H1 (cell line): Measurements from ENCODE around the gene MECR. TPM values are rescaled to one million over a fixed set of nuclear protein-coding genes. Genes with fewer than 3 reads are reported as not detected.

Experiments
- CTCF ChIA-PET: fragments of 300-600 bp; sonication (Branson Sonifier 250); formaldehyde crosslinking; loops from one replicate; lab custom pipeline; 2021; ENCODE audit not compliant: partially characterized antibody; lab: Charles Lee
- POLR2A ChIA-PET: fragments of 300-600 bp; sonication (Branson Sonifier 250); formaldehyde crosslinking; loops from one replicate; lab custom pipeline; 2021; ENCODE audit warnings: inconsistent platforms; ENCODE audit not compliant: partially characterized antibody; lab: Charles Lee
- DNase-seq, 2 experiments: peaks; one replicate each; pipeline versions ENCODE4 v3.0.0 to v3.0.0-alpha.2; 2010 to 2022; ENCODE audit warnings: low spot score in 2 of 2, low read depth in 1 of 2, mixed read lengths in 1 of 2
- FAIRE-seq: peaks from 2 replicates; lab custom pipeline; 2011; peaks lifted over from hg19 to GRCh38; lab: Jason Lieb, UNC
- H2AFZ ChIP-seq: 2 replicates; pipeline ENCODE4 v1.8.1; 2012; ENCODE audit warnings: low read length, inconsistent platforms
- H2AK5ac ChIP-seq: 2 replicates; pipeline ENCODE4 v1.6.1; 2013; ENCODE audit warnings: low read depth, low read length
- H2BK120ac ChIP-seq: replicated peaks from 2 replicates; pipeline ENCODE3; 2013; ENCODE audit warnings: low read depth, low read length, inconsistent platforms
- H2BK12ac ChIP-seq: 2 replicates; pipeline ENCODE4 v1.6.1; 2013; ENCODE audit warnings: low read depth, low read length
- H2BK15ac ChIP-seq: 2 replicates; pipeline ENCODE4 v1.6.1; 2013; ENCODE audit warnings: low read length
- H2BK20ac ChIP-seq: 2 replicates; pipeline ENCODE4 v1.6.1; 2013; ENCODE audit warnings: low read length
- H2BK5ac ChIP-seq: 2 replicates; pipeline ENCODE4 v1.6.1; 2013; ENCODE audit warnings: low read depth, low read length
- H3K14ac ChIP-seq: 2 replicates; pipeline ENCODE4 v1.6.1; 2013; ENCODE audit warnings: inconsistent platforms; ENCODE audit not compliant: insufficient read length
- H3K18ac ChIP-seq: 2 replicates; pipeline ENCODE4 v1.6.1; 2013; ENCODE audit warnings: low read length; ENCODE audit errors: extremely low read depth
- H3K23ac ChIP-seq: 2 replicates; pipeline ENCODE4 v1.6.1; 2013; ENCODE audit warnings: inconsistent platforms; ENCODE audit not compliant: insufficient read length
- H3K23me2 ChIP-seq: 2 replicates; pipeline ENCODE4 v1.6.1; 2013; ENCODE audit warnings: low read depth, low read length
- H3K27ac ChIP-seq: 2 replicates; pipeline ENCODE4 v1.6.1; 2011; ENCODE audit warnings: low read depth, low read length, inconsistent platforms
- H3K27me3 ChIP-seq, 4 experiments: replicated peaks in 1 of 4; 1 replicate in 1 of 4; 2 replicates in 3 of 4; pipeline versions ENCODE4 v1.6.1 to v1.8.1; 2011 to 2013; ENCODE audit warnings: low read length in 3 of 4, mild to moderate bottlenecking in 3 of 4, inconsistent platforms in 2 of 4, mixed read lengths in 2 of 4, moderate library complexity in 1 of 4; ENCODE audit not compliant: control insufficient read depth in 3 of 4, insufficient read depth in 3 of 4; ENCODE audit errors: extremely low read depth in 1 of 4
- H3K36me3 ChIP-seq, 4 experiments: 2 replicates each; pipeline versions ENCODE4 v1.6.1 to v1.8.1; 2011 to 2013; ENCODE audit warnings: mild to moderate bottlenecking in 4 of 4, low read length in 3 of 4, moderate library complexity in 2 of 4, control low read depth in 1 of 4, inconsistent platforms in 1 of 4; ENCODE audit not compliant: insufficient read depth in 4 of 4, control insufficient read depth in 2 of 4
- H3K4ac ChIP-seq: replicated peaks from 2 replicates; pipeline ENCODE3; 2013; ENCODE audit warnings: low read length, low read depth, mixed read lengths, inconsistent platforms; ENCODE audit not compliant: insufficient read length
- H3K4me1 ChIP-seq, 4 experiments: replicated peaks in 1 of 4; 1 replicate in 1 of 4; 2 replicates in 3 of 4; pipeline versions ENCODE4 v1.6.1 to v1.8.1; 2011 to 2013; ENCODE audit warnings: low read length in 3 of 4, inconsistent platforms in 2 of 4, mixed read lengths in 1 of 4; ENCODE audit not compliant: insufficient read depth in 4 of 4, control insufficient read depth in 3 of 4
- H3K4me2 ChIP-seq, 2 experiments: 2 replicates each; pipeline versions ENCODE4 v1.6.1 to v1.8.1; 2011 to 2013; ENCODE audit warnings: low read depth in 2 of 2, low read length in 2 of 2, control low read depth in 1 of 2, inconsistent platforms in 1 of 2, mild to moderate bottlenecking in 1 of 2; ENCODE audit not compliant: insufficient read depth in 1 of 2
- H3K4me3 ChIP-seq, 4 experiments: fragments of 200-600, 300-600 bp in 1 of 4; sonication (generic), shearing (Covaris generic), sonication (Bioruptor Twin) in 1 of 4; 2 replicates each; pipeline versions ENCODE4 v1.5.1 to v1.8.1; 2011 to 2016; ENCODE audit warnings: low read length in 4 of 4, low read depth in 3 of 4, control low read depth in 2 of 4, inconsistent platforms in 2 of 4, mild to moderate bottlenecking in 2 of 4, mixed read lengths in 1 of 4, moderate library complexity in 1 of 4; ENCODE audit not compliant: insufficient read depth in 2 of 4; ENCODE audit errors: extremely low read depth in 1 of 4
- H3K56ac ChIP-seq: replicated peaks from 2 replicates; pipeline ENCODE3; 2013; ENCODE audit warnings: low read depth, mild to moderate bottlenecking, mixed read lengths, low read length, inconsistent platforms; ENCODE audit not compliant: insufficient read length
- H3K79me1 ChIP-seq: 2 replicates; pipeline ENCODE4 v1.6.1; 2013; ENCODE audit warnings: low read depth, low read length, control low read depth
- H3K79me2 ChIP-seq, 2 experiments: 2 replicates each; pipeline versions ENCODE4 v1.6.1 to v1.8.1; 2012 to 2013; ENCODE audit warnings: low read length in 2 of 2, mild to moderate bottlenecking in 2 of 2, inconsistent platforms in 1 of 2; ENCODE audit not compliant: insufficient read depth in 2 of 2, control insufficient read depth in 1 of 2
- H3K9ac ChIP-seq, 4 experiments: replicated peaks in 1 of 4; 1 replicate in 1 of 4; 2 replicates in 3 of 4; pipeline versions ENCODE4 v1.6.1 to v1.8.1; 2011 to 2013; ENCODE audit warnings: low read depth in 3 of 4, low read length in 3 of 4, control low read depth in 2 of 4, mild to moderate bottlenecking in 2 of 4, moderate library complexity in 2 of 4, inconsistent platforms in 1 of 4; ENCODE audit errors: extremely low read depth in 1 of 4
- H3K9me3 ChIP-seq, 2 experiments: 2 replicates each; pipeline versions ENCODE4 v1.6.1 to v1.8.1; 2012 to 2013; ENCODE audit warnings: mild to moderate bottlenecking in 2 of 2, moderate library complexity in 2 of 2, control low read depth in 1 of 2, inconsistent platforms in 1 of 2, low read depth in 1 of 2, low read length in 1 of 2, mixed read lengths in 1 of 2; ENCODE audit not compliant: insufficient read depth in 2 of 2
- H4K20me1 ChIP-seq, 2 experiments: replicated peaks in 1 of 2; 2 replicates each; pipeline versions ENCODE3 to v1.8.1; 2011 to 2013; ENCODE audit warnings: inconsistent platforms in 2 of 2, low read length in 2 of 2, mild to moderate bottlenecking in 1 of 2; ENCODE audit not compliant: insufficient read depth in 2 of 2, control insufficient read depth in 1 of 2
- H4K5ac ChIP-seq: 2 replicates; pipeline ENCODE4 v1.6.1; 2013; ENCODE audit warnings: low read length, low read depth, mixed read lengths, inconsistent platforms; ENCODE audit not compliant: insufficient read length
- H4K8ac ChIP-seq: 2 replicates; pipeline ENCODE4 v1.8.0; 2013; ENCODE audit warnings: mild to moderate bottlenecking, moderate library complexity, low read length, inconsistent platforms; ENCODE audit not compliant: insufficient read depth; ENCODE audit errors: extremely low read depth
- H4K91ac ChIP-seq: replicated peaks from 2 replicates; pipeline ENCODE3; 2013; ENCODE audit warnings: low read length, mixed read lengths, inconsistent platforms; ENCODE audit not compliant: insufficient read length
- CBX8 ChIP-seq: fragments of 300-800, 300-1000 bp; sonication (generic); IDR thresholded peaks from 2 replicates; pipeline ENCODE4 v1.7.1; 2016; ENCODE audit warnings: low read depth, low read length, borderline replicate concordance
- CHD2 ChIP-seq: IDR thresholded peaks from 2 replicates; pipeline ENCODE4 v1.6.1; 2012; ENCODE audit warnings: low read length, improper control_type of control experiment
- WGBS, 2 experiments: shearing (Covaris generic) in 1 of 2; methylation state at CpG; one replicate each; pipeline versions ENCODE4 v1.1.6 to v1.1.7; 2013 to 2015; ENCODE audit warnings: low lambda C conversion rate in 2 of 2, mixed read lengths in 2 of 2, inconsistent platforms in 1 of 2, low coverage in 1 of 2, missing lambda C conversion rate in 1 of 2; ENCODE audit not compliant: insufficient replicate concordance in 2 of 2, insufficient coverage in 1 of 2, insufficient read length in 1 of 2; ENCODE audit errors: extremely low coverage in 1 of 2, missing lambda C conversion rate in 1 of 2; 5-methylcytosine and 5-hydroxymethylcytosine counted together
- polyA plus RNA-seq, 7 experiments: library from polyadenylated mRNA; depleted of rRNA in 3 of 7; stranded (reverse) in 5 of 7; unstranded in 2 of 7; fragments of >200 nt in 5 of 7; fragments of 200-250 nt in 2 of 7; gene quantifications; 1 replicate in 5 of 7; 2 replicates in 1 of 7; 4 replicates in 1 of 7; pipeline versions ENCODE4 v1.2.1 to v1.2.3, GENCODE V29; 2011 to 2013; ENCODE audit warnings: missing spikeins in 2 of 7, mixed read lengths in 2 of 7
- total RNA-seq: library from RNA; stranded (reverse); fragmentation: NEBNext Ultra II Directional; extraction: Animal tissue kit (Norgen Biotek cat#: 25700); gene quantifications from 2 replicates; pipeline ENCODE4 v1.2.1, GENCODE V29; 2021

The MECR gene
- total and polyA plus RNA-seq, 2 of the 8 experiments (the other 6 are each of a cell fraction or from before 2014, with no cell fraction given), result 24.2 to 24.4 TPM

- H2BK120ac ChIP-seq, result no peak overlapping the region
- no peak overlapping the region for H4K5ac ChIP-seq
- ChIA-PET CTCF (interaction anchor here (0.9 to 2.2 kb wide), 8 partner anchors 10 to 88 kb away, joined by 3 to 8 read pairs (median 4); no protein-coding TSS in a partner anchor), POLR2A (no interaction called here)
- H4K20me1 ChIP-seq, result peaks cover 0 to under 1% of the 10 kb centered on the region in 2 experiments
- H3K18ac ChIP-seq, result no peak overlapping the region
- H3K27ac ChIP-seq, result no peak overlapping the region
- H3K4ac ChIP-seq, result no peak overlapping the region
- H2AFZ ChIP-seq, result no peak overlapping the region
- no peak overlapping the region for H3K9ac ChIP-seq
- H3K27me3 ChIP-seq, result peaks cover under 1 to 5% (median 4%) of the 10 kb centered on the region in 4 experiments; a peak in 6 of 7 replicates
- H2BK5ac ChIP-seq, result no peak overlapping the region
- H3K56ac ChIP-seq, result no peak overlapping the region
- H3K4me1 ChIP-seq, result peaks cover 15 to 29% (median 25%) of the 10 kb centered on the region in 4 experiments
- no peak overlapping the region for H4K8ac ChIP-seq
- H4K91ac ChIP-seq, result no peak overlapping the region
- H3K23ac ChIP-seq, result no peak overlapping the region
- H2AK5ac ChIP-seq, result no peak overlapping the region
- TF ChIP-seq CHD2, result no peak
- no peak for TF ChIP-seq CBX8
- peaks cover 4% of the 10 kb centered on the region for H3K79me1 ChIP-seq
- no peak overlapping the region for H3K4me3 ChIP-seq
- WGBS, 2 experiments, result 94% methylated on average over 3 of the region's 3 CpGs; no CpG with 5 or more reads in 1 of the 2 experiments
- H3K14ac ChIP-seq, result no peak overlapping the region
- H2BK15ac ChIP-seq, result no peak overlapping the region
- H3K4me2 ChIP-seq, result no peak overlapping the region
- H3K36me3 ChIP-seq, result no peaks in the 10 kb centered on the region
- no peaks in the 10 kb centered on the region for H3K9me3 ChIP-seq
- no peak for FAIRE-seq
- H2BK12ac ChIP-seq, result no peak overlapping the region
- H3K79me2 ChIP-seq, result no peaks in the 10 kb centered on the region
- no peak overlapping the region for H2BK20ac ChIP-seq
- DNase-seq, result no peak
- peaks cover 2% of the 10 kb centered on the region; the same call in 1 of the 2 replicates for H3K23me2 ChIP-seq
Measured at GRCh38 chr1:29253180-29253579, 22.4 kb upstream of the MECR start.
